Sigmoid colon (tissue), 4 donors: ENCODE results near the gene C1orf53.

ENCODE experiments used
- CTCF ChIP-seq, 4 experiments: fragments of 450-650 bp in 3 of 4; fragments of 200-600 bp in 1 of 4; IDR thresholded peaks; one replicate each; pipeline ENCODE4 v1.5.1; 2016 to 2019; ENCODE audit warnings: antibody characterized with exemption in 4 of 4, mild to moderate bottlenecking in 3 of 4, moderate library complexity in 2 of 4
- EP300 ChIP-seq, 4 donors: sonication (generic); formaldehyde crosslinking; IDR thresholded peaks; one replicate each; pipeline ENCODE4 v1.6.1; 2017; ENCODE audit warnings: antibody characterized with exemption in 4 of 4
- POLR2A ChIP-seq, 2 donors: fragments of 450-650 bp; IDR thresholded peaks; one replicate each; pipeline ENCODE4 v1.6.1; 2016; ENCODE audit warnings: antibody characterized with exemption in 2 of 2, mild to moderate bottlenecking in 2 of 2, moderate library complexity in 2 of 2

DNA sequence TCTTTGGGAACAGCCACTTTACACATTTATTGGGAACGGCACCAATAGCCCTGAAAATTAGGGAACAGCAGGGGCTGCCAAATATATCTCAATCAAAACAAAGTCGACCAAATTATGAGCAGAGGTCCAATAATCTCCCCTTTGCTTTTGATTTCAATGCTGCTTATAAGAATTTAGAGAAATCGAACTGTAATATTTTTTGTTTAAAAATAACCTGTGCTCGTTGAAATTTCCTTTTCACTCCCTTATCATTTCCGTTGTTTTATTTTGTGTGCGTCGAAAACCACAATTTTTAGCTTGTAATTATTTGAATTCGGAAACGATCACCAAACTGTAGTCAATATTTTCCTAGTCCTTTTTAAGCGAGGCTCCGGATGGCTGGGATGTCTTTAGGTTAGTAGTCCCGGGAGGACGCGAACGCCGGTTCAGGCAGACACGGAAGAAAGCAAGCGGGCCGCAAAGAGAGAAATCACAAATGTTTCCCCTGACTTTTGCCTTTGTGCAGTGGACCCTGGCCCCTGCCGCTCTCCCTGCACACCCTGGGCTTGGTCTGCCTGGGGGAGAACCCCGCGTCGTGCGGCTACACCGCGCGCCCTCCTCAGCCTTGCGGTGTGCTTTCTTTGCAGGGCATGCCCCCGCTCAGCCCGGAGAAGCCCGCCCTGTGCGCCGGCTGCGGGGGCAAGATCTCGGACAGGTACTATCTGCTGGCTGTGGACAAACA lies 17.1 kb downstream of the C1orf53 start:
- TF ChIP-seq CTCF (IDR thresholded peaks at IDR 0.05) (no peak), POLR2A (IDR thresholded peaks at IDR 0.05) (no peak), EP300 (IDR thresholded peaks at IDR 0.05) (no peak)
